GM21717 (cell line): ENCODE data around the gene NOD2.

Source experiments
- ATAC-seq: cut with Tn5 transposase; IDR thresholded peaks from one replicate; pipeline ENCODE4 v1.9.1; 2021; ENCODE audit warnings: mild to moderate bottlenecking, moderate library complexity; ENCODE audit not compliant: unreplicated experiment

NOD2 gene

DNA sequence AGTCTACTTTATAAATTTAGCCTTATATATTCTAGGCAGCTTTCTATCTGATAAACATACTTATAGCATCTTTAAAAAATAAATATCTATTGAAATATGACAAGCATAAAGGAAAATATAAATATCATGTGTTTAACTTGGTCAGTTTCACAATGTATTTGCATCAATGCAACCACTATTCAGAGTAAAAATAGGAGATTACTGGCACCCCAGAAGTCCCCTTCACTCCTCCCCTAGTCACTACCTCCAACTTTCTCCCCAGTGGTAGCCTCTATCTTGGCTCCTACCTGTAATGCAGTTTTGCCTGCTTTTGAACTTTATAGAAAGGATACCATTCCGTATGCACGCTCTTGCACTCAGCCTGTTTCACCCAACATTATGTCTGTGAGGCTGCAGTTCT is 3.2 kb upstream of the NOD2 start:
- no peak for ATAC-seq

DNA sequence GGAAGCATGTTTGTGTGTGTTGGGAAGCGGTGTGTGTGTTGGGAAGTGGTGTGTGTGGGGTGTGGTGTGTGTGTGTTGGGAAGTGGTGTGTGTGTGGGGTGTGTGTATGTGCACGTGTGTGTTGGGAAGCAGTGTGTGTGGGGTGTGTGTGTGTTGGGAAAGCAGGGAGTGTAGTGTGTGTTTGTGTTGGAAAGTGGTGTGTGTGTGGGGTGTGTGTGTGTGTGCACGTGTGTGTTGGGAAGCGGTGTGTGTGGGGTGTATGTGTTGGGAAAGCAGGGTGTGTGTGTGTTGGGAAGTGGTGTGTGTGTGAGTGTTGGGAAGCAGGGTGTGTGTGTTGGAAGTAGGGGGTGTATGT is 785 bp upstream of the NOD2 start:
- ATAC-seq = no peak

DNA sequence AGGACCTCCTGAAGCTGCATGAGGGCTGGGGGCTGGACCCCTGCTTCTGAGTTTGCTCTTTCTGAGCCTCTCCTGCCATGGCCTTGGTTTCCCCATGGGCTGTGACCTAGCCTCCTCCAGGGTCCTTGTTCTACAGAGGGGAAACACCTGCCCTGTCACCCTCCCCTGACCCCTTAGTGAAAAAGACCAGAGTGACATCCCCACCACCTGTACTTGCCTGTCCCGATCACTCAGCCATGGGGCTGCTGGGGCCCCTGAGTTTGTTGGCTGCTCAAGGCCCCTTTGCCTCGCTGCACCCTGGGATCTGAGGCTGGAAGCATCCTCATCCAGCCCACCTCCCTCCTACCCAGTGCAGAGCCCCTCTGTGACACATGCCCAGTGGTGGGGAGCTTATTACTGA is 800 bp downstream of the NOD2 start:
- ATAC-seq = no peak

DNA sequence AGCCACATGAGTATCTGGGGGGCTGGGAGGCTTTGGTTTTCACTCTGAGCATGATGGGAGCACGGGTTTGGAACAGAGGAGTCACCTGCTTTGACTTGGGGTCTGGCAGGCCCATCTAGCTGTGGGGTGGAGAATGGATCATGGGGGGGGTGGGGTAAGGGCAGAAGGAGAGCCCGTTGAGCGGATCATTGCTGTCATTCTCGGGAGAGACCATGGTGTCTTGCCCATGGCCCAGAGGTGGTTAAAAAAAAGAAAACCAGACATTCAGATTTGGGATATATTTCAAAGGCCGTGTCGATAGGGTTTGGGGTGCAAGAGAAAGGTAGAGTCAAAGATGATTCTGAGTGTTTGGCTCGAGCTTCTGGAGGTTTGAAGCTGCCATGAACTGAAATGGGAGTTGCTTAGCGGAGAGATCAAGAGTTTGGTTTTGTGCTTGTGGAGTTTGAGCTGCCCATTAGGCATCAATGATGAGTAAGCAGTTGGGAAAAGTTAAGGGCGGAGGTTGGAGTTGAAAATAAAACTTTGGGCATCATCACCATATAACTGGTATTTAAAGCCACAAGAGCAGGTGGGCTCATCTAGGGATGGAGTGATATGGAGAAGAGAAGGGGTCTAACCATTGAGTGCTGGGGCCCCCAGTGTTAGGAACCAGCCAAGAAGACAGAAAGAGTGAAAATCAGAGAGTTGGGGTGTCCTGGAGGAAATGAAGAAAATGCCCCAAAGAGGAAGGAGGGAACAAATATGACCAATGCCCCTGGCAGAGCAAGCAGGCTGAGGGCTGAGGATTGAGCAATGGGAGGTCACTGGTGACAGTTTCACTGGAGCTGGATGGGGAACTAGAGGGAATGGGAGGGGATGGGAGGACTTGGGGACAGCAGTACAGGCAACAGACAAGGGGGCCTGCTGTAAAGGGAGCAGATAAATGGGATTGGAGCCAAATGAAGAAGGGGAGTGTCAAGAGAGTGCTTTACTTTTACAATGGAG is 1.9 kb downstream of the NOD2 start:
- no peak for ATAC-seq

DNA sequence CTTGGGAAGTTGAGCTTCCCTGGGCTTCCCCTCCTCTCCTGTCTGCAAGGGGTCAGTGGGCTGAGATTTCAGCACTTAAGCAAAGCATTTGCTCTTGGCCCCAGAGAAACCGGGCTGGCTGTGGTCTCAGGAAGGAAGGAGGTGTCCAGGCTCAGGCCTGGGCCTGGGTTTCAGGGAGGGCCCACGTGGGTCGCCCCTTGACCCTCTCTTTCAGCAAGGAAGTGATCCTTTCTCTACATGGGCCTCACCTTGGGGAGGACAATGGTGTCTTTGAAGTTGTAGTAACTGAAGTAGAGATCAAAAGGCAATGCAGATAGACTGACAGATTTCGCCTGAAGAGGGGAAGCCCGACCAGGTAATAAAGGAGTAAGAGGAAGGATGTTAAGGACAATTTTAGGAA is 2.7 kb downstream of the NOD2 start:
- no peak for ATAC-seq

DNA sequence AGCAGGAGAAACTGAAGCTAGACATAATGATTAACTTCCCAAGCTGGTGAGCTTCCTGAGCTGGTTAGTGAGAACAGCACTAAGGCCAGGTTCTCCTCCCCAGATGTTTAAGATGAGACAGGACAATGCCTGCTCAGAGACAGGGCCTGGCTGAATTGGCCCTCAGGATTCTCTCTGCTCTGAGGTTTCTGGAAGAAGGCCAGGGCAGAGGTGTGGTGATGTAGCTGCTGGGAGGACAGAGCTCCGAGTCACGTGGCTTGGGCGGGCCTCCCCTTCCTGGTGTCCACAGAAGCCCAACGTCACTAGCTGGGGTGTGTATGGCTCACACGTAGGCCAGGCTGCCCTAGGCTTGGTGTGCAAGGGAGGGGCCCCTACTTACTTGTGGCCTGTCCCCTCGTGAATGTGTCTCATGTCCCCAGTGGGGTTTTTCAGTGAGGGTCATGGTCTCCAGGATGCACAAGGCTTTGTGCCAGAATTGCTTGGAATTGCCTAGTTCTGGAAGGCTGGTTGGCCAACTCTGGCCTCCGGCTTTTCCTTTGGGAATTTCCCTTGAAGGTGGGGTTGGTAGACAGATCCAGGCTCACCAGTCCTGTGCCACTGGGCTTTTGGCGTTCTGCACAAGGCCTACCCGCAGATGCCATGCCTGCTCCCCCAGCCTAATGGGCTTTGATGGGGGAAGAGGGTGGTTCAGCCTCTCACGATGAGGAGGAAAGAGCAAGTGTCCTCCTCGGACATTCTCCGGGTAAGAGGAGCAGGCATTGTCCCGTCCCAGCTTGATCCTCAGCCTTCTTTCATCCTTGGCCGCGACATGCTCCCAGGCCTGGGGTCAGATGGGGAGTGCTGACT is 3.4 kb downstream of the NOD2 start:
- peak; percentile 29 for ATAC-seq

DNA sequence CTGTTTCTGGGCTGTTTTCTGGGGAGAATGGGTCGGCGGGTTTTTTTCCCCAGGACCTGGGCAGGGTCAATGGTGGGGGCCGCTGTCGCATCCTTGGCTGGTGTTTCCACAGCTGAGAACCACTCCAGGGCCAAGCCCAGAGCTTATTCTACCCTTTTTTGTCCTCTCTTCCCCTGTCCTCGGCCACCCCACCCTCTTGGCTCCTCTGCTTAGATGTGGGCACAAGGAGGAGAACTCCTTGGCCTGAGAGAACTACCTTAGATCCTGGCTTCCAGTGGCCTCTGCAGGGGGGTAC is 4.0 kb downstream of the NOD2 start:
- ATAC-seq = no peak

DNA sequence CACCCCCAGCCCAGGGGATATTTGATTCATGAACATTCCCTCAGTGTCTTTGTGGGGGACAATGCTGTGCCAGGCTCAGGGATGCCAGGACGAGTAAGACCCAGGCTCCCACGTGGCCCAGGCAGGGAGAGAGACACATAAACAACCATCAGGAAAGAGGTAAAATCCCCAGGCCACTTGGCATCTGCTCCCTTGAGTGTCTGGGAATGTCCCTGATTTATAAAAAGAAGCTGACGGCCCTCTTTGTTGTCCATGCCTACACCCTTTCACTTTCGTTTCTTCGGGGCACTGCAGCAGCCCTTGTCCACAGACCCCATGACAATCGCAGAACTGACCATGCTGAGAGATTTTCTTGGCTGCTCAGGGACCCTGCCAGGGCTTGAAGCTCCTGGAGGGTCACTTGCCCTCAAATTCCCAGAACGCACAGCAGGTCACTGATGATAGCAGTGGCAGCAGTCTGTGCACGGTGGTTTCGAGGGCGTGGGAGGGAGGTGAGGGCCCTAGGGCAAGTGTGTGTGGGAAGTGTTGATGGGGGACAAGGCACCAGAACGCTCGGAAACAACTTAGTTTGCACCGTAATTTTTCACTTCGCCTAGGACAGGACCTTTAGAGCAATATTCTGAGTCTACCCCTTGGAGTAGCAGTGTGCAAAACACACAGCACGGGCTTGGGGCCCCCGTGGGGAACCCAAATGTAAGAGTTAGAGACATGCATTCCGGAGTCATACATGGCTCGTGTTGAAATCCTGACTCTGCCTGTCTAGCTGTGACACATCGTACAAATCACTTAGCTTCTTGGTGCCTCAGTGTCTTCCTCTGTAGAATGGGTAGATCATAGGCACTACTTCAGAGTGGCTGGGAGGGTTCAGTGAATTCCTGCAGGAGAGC is 4.7 kb downstream of the NOD2 start:
- peak; percentile 55 for ATAC-seq

DNA sequence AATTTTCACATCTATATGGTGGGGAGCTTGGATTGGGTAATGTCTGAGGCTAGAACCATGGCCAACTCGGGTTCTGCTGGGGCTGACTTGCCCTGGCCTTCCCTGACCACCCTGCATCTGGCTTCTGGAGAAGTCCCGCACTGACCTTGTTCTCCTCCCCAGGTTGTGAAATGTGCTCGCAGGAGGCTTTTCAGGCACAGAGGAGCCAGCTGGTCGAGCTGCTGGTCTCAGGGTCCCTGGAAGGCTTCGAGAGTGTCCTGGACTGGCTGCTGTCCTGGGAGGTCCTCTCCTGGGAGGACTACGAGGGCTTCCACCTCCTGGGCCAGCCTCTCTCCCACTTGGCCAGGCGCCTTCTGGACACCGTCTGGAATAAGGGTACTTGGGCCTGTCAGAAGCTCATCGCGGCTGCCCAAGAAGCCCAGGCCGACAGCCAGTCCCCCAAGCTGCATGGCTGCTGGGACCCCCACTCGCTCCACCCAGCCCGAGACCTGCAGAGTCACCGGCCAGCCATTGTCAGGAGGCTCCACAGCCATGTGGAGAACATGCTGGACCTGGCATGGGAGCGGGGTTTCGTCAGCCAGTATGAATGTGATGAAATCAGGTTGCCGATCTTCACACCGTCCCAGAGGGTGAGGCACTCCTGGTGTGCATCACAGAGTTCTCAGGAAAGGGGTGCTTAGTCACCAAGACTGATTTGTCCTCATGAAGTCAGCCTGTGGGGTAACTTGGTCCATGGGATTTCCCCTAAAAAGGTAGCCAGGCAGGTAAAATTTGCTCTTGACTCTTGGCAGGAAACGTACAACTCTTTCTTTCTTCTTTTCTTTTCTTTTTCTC is 6.1 kb downstream of the NOD2 start:
- no peak for ATAC-seq

DNA sequence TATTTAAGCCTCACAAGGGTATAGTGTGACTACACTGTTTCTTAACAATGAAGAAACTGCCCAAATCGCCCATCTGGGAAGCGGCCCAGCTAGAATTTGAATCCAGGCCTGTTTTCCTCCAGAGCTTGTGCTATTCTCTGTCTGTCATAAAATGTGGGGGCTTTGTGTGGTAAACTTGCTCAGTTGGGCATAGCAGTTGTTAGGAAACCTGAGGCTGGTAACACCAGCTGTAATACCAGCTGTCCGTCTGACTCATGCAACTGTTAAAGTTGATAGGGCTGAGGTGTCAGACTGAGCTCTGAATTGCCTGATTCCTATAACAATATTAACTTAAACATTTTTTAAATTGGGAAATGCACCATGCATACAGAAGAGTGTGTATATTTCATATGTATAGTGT is 9.3 kb downstream of the NOD2 start:
- no peak for ATAC-seq

DNA sequence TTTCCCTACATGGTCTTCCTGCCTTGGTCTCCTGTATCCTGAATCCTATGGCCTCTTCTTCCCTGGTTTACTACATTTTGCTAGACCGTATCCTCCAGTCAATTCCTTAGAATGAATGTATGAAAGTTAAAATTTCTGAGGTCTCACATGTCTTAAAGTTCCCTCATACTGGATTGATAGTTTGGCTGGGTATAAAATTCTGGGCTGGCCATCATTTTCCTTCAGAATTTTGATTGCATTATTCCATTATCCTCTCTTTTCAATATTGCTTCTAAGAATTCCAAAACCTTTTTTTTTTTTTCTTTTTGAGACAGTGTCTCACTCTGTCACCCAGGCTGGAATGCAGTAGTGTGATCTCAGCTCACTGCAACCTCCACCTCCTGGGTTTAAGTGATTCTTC is 10.8 kb downstream of the NOD2 start:
- no peak for ATAC-seq

DNA sequence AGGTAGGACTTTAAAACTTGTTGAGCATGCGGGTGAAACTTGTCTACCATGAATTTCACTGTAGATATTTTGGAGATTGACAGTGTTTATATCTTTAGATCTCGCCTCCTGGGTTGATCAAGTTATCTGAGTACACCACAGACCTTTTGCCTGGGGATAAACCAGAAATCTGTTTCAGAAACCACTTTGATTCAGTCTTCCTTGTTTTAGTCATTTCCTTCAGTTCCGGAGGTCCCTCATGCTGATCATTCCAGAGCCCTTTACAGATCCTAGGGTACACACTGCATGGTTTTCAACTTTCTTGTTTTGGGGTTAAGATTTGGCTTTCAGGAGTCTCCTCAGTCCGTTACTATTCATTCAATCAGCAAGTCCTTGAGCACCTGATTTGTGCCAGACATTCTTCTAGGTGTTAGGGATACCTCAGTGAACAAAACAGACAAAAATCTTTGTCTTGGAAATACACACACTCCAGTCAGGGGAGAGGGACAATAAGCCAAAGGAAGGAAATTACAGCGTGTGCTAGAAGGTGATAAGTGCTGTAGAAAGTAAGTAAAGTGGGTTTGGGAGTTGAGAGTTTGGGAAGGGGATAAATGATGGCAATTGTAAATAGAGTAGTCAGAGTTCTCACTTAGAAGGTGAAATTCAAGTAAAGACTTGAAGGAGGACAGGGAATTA is 12.2 kb downstream of the NOD2 start:
- ATAC-seq = no peak

DNA sequence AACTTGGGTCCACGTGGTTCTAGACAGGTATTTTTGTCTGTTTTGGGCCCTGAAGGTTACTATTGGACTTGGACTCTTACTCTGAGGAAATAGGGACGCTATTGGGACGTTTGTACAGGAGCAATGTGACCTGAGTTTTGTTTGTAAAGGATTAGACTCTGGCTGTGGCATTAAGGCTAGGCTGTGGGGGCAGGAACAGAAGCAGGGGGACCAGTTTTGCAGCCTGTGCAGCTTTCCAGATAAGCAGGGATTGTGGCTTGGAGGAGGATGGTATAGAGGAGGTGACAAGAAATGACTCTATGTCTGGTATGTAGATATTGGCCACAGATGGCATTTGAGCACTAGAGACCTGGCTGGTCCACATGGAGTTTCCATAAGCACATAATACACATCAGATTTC is 12.8 kb downstream of the NOD2 start:
- ATAC-seq = no peak

DNA sequence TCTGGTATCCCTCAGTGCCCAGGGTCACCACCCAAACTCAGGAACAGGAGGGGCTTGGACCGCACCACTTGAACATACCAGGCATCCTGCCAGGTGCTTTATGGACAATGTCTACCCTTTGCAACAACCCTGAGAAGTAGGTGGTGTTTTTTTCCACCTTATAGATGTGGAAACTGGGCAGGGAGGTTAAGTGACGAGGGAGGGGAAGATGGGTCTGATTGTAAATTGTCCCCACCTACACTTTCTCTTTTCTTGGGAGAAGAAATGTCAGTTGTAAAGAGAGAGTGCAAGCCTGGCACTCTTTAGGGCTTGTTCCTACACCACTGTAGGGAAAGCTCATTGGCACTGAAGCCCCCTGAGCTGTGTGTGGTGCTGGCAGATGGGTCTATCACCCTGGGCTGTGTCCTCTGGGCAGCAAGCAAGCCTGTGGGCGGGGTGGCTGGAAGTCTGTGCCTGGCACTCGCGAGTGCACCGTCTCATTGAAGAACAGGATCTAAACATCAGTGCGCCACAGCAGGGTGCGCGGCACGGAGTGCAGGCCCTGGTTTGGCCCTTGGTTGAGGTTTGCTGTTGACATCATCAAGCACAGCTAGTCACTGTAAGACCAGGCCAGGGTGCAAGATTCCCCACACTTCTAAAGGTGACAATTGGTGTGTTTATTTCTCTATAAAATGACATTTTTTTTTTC is 15.1 kb downstream of the NOD2 start:
- ATAC-seq = no peak

DNA sequence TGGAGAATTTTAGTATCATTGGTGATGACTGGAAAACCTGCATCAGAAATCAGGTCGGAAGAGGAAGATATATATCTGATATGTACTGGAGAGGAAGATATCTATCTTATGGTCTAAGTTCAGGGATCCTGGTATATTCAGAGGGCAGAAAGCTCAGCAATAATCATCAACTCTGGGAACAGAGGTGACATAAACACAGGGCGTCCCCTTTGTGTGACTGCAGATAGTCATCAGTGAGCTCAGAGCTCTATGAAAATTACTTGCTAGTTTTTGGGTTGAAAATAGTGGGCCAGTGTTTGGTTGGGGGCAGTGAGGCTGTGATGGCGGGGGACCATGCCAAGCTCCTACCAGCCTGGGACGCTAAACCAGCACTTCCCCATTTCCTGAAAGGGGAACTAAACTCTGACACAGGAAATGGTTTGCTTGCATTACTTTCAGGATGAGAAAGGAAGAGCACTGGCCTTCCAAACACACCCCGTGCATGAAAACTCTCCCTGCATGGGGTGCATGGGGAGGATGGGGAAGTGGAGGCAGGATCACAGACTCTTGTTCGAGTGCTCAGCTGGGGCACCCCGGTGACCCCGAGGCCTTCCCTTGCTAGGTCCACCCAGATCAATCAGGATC is 15.8 kb downstream of the NOD2 start:
- peak; percentile 42 for ATAC-seq

DNA sequence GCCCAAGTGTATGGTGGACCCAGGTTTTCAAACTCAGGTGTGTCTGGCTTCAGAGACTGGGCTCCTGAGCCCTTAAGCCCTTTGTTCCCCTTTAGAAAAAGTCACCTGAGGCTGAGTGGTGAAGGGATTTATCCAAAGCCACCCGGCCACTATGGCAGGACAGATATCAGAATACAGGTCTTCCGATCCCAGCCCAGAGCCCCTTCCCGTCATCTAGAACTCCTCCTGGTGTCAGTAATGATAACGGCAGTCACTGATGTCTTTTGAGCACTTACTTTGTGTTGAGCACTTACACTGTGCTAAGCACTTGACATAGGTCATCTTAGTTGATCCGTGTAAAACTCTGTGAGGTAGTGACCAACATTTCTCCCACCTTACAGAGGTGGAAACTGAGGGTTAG is 16.6 kb downstream of the NOD2 start:
- ATAC-seq = no peak

DNA sequence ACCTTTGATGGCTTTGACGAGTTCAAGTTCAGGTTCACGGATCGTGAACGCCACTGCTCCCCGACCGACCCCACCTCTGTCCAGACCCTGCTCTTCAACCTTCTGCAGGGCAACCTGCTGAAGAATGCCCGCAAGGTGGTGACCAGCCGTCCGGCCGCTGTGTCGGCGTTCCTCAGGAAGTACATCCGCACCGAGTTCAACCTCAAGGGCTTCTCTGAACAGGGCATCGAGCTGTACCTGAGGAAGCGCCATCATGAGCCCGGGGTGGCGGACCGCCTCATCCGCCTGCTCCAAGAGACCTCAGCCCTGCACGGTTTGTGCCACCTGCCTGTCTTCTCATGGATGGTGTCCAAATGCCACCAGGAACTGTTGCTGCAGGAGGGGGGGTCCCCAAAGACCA is 17.6 kb downstream of the NOD2 start:
- ATAC-seq = no peak

DNA sequence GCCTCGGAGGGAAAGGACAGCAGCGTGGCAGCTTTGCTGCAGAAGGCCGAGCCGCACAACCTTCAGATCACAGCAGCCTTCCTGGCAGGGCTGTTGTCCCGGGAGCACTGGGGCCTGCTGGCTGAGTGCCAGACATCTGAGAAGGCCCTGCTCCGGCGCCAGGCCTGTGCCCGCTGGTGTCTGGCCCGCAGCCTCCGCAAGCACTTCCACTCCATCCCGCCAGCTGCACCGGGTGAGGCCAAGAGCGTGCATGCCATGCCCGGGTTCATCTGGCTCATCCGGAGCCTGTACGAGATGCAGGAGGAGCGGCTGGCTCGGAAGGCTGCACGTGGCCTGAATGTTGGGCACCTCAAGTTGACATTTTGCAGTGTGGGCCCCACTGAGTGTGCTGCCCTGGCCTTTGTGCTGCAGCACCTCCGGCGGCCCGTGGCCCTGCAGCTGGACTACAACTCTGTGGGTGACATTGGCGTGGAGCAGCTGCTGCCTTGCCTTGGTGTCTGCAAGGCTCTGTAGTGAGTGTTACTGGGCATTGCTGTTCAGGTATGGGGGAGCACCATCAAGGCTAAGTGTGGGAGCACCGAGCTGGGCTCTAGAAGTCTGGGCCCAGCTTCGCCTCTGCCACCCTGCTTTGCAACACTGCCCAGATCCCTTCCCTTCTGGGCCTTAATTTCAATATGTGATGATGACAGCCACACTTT is 18.6 kb downstream of the NOD2 start:
- ATAC-seq = no peak
